Activated T-helper 17 cell treated with anti-CD3 and anti-CD28 coated beads, Interleukin-2, amount 50 U/mL, for 72 hours (primary cell): ENCODE measurements around the gene HBEGF. TPM values are rescaled to one million over a fixed set of nuclear protein-coding genes. Genes with fewer than 3 reads are reported as not detected.
"Not testable (repeated sequence)": the region's sequence is repeated elsewhere in the genome, so short reads cannot be mapped to it uniquely, and the experiment has no call there.

ENCODE experiments used
- ATAC-seq: fragments of 150-1000 bp; cut with Tn5 transposase; replicated peaks from 2 replicates; pipeline ENCODE4 v1.10.0; 2021; ENCODE audit warnings: mild to moderate bottlenecking, moderate library complexity
- H3K27ac Mint-ChIP-seq: one replicate; pipeline ENCODE4 v1.8.0; 2022; ENCODE audit warnings: mixed read lengths
- H3K27me3 Mint-ChIP-seq: one replicate; pipeline ENCODE4 v1.8.0; 2022; ENCODE audit warnings: mixed read lengths
- H3K36me3 Mint-ChIP-seq: one replicate; pipeline ENCODE4 v1.8.0; 2022; ENCODE audit warnings: low read depth, mild to moderate bottlenecking, mixed read lengths
- H3K4me1 Mint-ChIP-seq: one replicate; pipeline ENCODE4 v1.8.0; 2022; ENCODE audit warnings: mixed read lengths
- H3K4me3 Mint-ChIP-seq: one replicate; pipeline ENCODE4 v1.8.0; 2022; ENCODE audit warnings: mild to moderate bottlenecking, mixed read lengths
- H3K9me3 Mint-ChIP-seq: one replicate; pipeline ENCODE4 v1.8.0; 2022; ENCODE audit warnings: mixed read lengths
- total RNA-seq, 2 donors: library from RNA; stranded (reverse); gene quantifications; one replicate each; pipeline ENCODE4 v1.2.3, GENCODE V29; 2022

HBEGF gene
- total RNA-seq, 2 donors from 2014 or later = 12.6 to 22.9 TPM

DNA sequence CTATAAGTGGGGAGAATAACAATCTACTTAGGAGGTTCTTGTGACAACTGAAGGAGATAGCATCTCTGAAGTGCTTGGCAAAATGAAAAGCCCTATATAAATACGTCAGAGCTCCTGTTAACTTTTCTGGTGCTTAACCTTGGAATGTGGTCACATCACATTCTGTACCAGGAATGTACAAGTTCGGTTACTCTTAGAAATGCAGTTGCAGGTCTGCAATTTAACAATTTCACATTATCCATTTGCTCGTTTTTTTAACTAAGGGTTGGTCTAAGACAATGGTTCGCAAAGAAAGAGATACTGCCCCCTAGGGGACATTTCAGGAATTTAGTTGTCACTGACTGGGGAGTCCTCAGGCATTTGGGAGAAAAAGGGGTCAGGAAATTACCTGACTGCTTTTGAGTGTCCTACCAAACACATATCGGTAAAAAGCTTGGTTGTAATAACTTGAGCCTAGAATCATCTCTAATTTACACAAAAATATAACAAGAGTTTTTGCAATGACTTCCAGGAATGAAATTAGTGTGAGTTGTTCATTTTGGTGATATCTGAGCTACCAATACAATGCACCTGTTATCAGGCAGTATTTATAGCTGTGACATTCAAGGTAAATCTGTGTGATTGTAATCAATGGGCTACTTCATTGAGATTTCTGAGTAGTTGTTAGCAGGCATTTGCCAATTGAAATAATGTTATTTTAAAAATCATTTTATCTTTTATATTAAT is 5.4 kb upstream of the HBEGF start:
- Mint-ChIP-seq H3K27ac (no peak overlapping the region), H3K4me1 (no peaks in the 10 kb centered on the region), H3K27me3 (no peaks in the 10 kb centered on the region), H3K9me3 (no peaks in the 10 kb centered on the region), H3K4me3 (peak overlapping the region; percentile 21), H3K36me3 (no peaks in the 10 kb centered on the region)
- ATAC-seq = peak; percentile 87

DNA sequence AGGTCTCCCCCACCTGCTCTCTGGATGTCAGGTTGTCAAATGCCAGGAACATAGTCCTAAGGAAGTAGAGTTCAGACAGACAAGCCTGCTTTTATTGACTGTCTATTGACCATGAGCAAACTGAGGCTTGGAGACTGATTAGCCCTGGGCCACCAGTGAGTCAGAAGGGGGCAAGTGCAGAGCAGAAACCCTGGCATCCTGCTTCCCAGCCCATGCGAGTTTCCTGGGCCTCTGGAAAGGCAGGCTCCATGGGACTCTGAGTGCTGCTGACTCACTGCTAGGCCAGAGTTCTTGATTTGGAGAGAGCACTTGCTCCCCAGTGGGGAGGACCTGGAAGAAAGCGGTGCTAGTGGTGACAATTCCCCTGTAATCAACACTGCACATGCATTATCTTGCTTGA is 2.8 kb upstream of the HBEGF start:
- no peak for ATAC-seq
- H3K27ac Mint-ChIP-seq = no peak overlapping the region
- H3K36me3 Mint-ChIP-seq = peaks cover 8% of the 10 kb centered on the region
- no peaks in the 10 kb centered on the region for H3K27me3 Mint-ChIP-seq
- H3K9me3 Mint-ChIP-seq = no peaks in the 10 kb centered on the region
- no peak overlapping the region for H3K4me3 Mint-ChIP-seq
- peaks cover 2% of the 10 kb centered on the region for H3K4me1 Mint-ChIP-seq

GRCh38 chr5:140348104-140348503 is 1.7 kb upstream of the HBEGF start:
- H3K4me3 Mint-ChIP-seq = peak overlapping the region; percentile 81
- peaks cover 10% of the 10 kb centered on the region for H3K4me1 Mint-ChIP-seq
- H3K27me3 Mint-ChIP-seq = no peaks in the 10 kb centered on the region
- no peaks in the 10 kb centered on the region for H3K9me3 Mint-ChIP-seq
- ATAC-seq = no peak
- H3K27ac Mint-ChIP-seq = no peak overlapping the region
- peaks cover 19% of the 10 kb centered on the region for H3K36me3 Mint-ChIP-seq

DNA sequence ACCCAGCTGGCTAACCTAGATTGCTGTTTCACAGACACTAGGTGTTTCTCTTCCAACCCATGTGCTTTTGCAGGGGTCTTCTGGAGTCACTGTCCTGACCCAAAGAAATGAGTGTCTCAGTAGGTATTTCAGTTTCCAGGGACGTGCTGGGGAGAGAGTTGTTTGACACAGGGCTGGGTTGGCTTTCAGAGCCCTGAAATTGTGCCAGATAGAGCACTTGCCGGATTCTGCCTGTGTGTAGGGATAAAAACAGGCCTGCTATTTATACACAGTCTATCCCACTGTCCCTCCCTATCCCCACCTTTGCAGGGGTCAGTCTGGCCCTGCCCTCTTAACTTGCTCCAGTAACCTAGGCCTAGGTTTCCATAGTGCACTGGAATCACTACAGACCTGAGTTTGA is 957 bp upstream of the HBEGF start:
- no peaks in the 10 kb centered on the region for H3K27me3 Mint-ChIP-seq
- no peak for ATAC-seq
- no peak overlapping the region for H3K27ac Mint-ChIP-seq
- H3K36me3 Mint-ChIP-seq = peaks cover 26% of the 10 kb centered on the region
- H3K4me1 Mint-ChIP-seq = peaks cover 18% of the 10 kb centered on the region
- H3K4me3 Mint-ChIP-seq = peak overlapping the region; percentile 81
- H3K9me3 Mint-ChIP-seq = no peaks in the 10 kb centered on the region

DNA sequence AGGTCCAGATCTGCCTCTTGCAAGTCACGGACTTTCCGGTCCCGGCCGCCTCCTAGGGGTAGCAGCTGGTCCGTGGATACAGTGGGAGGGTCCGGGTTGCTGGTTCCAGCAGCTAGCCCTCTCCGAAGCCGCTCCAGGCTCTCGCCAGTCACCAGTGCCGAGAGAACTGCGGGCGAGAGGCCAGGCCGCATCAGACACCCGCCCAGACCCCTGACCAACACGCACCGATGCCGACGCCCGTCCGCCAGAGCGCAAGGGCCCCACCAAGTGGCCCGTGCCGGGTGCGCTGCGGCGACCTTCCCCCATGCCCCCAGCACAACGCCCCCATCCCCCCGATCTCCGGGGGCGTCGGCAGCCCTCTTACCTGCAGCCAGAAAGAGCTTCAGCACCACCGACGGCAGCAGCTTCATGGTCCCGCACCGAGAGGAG is 470 bp downstream of the HBEGF start:
- Mint-ChIP-seq H3K4me1 (peaks cover 28% of the 10 kb centered on the region), H3K9me3 (no peaks in the 10 kb centered on the region), H3K27me3 (no peaks in the 10 kb centered on the region), H3K36me3 (peaks cover 41% of the 10 kb centered on the region), H3K27ac (peak overlapping the region; percentile 10), H3K4me3 (peak overlapping the region; percentile 81)
- peak; percentile 4 for ATAC-seq

- ATAC-seq = peak; percentile 60
- Mint-ChIP-seq H3K27me3 (no peaks in the 10 kb centered on the region), H3K4me1 (peaks cover 32% of the 10 kb centered on the region), H3K27ac (peak overlapping the region; percentile 39), H3K36me3 (peaks cover 51% of the 10 kb centered on the region), H3K9me3 (no peaks in the 10 kb centered on the region), H3K4me3 (peak overlapping the region; percentile 81)
These were observed 1.6 kb downstream of the HBEGF start for GRCh38 chr5:140344683-140345423.

DNA sequence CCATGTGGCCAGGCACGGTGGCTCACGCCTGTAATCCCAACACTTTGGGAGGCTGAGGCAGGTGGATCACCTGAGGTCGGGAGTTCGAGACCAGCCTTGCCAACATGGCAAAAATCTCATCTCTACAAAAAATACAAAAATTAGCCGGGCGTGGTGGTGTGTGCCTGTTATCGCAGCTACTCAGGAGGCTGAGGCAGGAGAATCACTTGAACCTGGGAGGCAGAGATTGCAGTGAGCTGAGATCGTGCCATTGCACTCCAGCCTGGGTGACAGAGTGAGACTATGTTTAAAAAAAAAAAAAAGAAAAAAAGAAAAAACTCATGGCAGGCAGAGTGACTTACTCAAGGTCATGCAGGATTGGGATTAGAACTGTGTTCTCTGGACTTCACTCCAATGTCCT is 2.6 kb downstream of the HBEGF start:
- Mint-ChIP-seq H3K4me3 (peak overlapping the region; percentile 81), H3K27ac (peak overlapping the region; percentile 39), H3K4me1 (peaks cover 32% of the 10 kb centered on the region), H3K36me3 (peaks cover 56% of the 10 kb centered on the region)
- H3K9me3 Mint-ChIP-seq, ATAC-seq, H3K27me3 Mint-ChIP-seq: not testable (repeated sequence)

GRCh38 chr5:140342896-140343295 is 3.5 kb downstream of the HBEGF start:
- H3K27me3 Mint-ChIP-seq = no peaks in the 10 kb centered on the region
- peaks cover 32% of the 10 kb centered on the region for H3K4me1 Mint-ChIP-seq
- peaks cover 65% of the 10 kb centered on the region for H3K36me3 Mint-ChIP-seq
- no peak for ATAC-seq
- H3K9me3 Mint-ChIP-seq = no peaks in the 10 kb centered on the region
- peak overlapping the region; percentile 86 for H3K27ac Mint-ChIP-seq
- peak overlapping the region; percentile 81 for H3K4me3 Mint-ChIP-seq

DNA sequence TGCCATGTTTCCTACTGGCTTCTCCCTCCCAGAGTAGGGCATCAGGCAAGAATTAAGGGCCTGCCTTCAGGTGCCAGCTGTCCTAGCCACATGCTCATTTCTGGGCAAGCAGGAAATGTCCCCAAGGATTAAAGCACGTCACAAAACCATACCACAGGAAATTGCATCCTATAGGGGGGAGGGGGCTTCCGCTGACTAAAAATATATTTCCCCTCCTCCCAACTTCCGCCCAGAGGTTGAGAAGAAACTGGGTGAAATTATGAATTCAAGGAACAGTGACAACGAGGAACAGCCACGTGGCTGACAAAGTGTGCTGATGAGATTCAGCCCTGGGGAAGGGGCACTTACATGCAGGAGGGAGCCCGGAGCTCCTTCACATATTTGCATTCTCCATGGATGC is 4.1 kb downstream of the HBEGF start:
- H3K4me1 Mint-ChIP-seq = peaks cover 32% of the 10 kb centered on the region
- H3K36me3 Mint-ChIP-seq = peaks cover 68% of the 10 kb centered on the region
- no peaks in the 10 kb centered on the region for H3K9me3 Mint-ChIP-seq
- peak overlapping the region; percentile 86 for H3K27ac Mint-ChIP-seq
- ATAC-seq = peak; percentile 43
- no peaks in the 10 kb centered on the region for H3K27me3 Mint-ChIP-seq
- H3K4me3 Mint-ChIP-seq = peak overlapping the region; percentile 81

DNA sequence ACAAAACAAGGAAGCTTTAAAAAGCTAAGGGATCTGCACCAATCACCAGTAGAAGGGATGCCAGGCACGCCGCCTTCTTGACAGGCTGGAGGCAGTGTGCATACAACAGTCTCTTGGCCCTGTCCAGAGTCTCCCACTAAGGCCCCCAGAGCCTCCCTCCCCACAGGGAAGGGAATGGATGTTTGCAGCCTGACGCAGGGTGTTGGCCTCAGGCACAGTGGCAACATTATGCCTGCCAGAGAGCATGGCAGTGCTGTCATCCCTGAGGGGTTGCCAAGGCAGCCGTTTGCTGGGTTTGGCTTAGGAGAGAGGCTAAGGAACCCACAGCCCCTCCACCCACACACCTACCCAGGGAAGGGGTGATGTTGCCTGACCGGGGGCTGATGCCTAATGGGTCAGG is 4.8 kb downstream of the HBEGF start:
- ATAC-seq = no peak
- H3K36me3 Mint-ChIP-seq = peaks cover 75% of the 10 kb centered on the region
- peaks cover 32% of the 10 kb centered on the region for H3K4me1 Mint-ChIP-seq
- H3K27me3 Mint-ChIP-seq = no peaks in the 10 kb centered on the region
- H3K9me3 Mint-ChIP-seq = no peaks in the 10 kb centered on the region
- H3K4me3 Mint-ChIP-seq = peak overlapping the region; percentile 81
- H3K27ac Mint-ChIP-seq = peak overlapping the region; percentile 86

DNA sequence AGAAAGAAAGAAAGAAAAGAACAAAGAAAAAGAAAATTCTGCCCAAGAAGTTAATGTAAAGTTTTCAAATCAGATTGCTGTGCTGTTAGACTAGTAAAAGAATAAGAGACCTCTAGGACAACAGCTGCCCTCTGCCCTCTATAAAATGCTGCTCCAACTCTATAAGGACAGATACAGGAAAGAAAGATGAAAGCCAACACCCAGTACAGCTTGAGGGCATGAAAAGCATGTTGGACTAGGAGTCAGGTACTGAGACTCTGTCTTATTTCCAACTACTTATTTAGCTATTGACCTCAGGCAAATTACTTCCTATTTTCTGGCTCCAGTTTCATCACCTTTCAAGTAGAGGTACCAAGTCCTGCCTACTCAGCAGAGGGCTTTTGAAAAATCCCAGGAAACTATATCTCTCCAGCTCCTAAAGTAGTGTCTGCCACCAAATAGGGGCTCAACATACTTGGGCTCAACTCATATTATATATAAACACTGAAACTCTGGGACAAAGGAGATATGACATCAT is 5.7 kb downstream of the HBEGF start:
- H3K4me3 Mint-ChIP-seq = peak overlapping the region; percentile 81
- H3K4me1 Mint-ChIP-seq = peaks cover 32% of the 10 kb centered on the region

DNA sequence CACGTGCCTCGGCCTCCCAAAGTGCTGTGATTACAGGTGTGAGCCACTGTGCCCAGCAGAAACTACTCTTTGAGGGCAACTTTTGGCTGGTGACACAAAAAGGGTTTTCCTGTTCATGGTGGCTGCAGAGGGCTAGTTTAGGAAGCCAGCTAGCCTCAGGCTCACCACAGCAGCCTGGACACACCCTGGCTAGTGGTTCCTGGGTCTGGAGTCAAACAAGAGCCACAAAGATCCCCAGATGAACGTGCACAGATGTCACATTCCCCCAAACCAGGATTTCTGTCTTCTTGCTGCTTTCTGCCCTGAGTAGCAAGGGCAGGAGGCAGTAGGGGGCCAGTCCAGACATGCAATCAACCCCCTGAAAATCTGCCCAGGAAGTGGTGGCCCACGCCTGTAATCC is 6.8 kb downstream of the HBEGF start:
- Mint-ChIP-seq H3K27me3 (no peaks in the 10 kb centered on the region), H3K4me3 (no peak overlapping the region), H3K27ac (no peak overlapping the region), H3K4me1 (peaks cover 32% of the 10 kb centered on the region), H3K36me3 (peaks cover 91% of the 10 kb centered on the region), H3K9me3 (no peaks in the 10 kb centered on the region)
- peak; percentile 20 for ATAC-seq

More for the DNA sequence above, 5.7 kb downstream of the HBEGF start:
- Mint-ChIP-seq H3K36me3 (peaks cover 85% of the 10 kb centered on the region), H3K9me3 (no peaks in the 10 kb centered on the region), H3K27me3 (no peaks in the 10 kb centered on the region), H3K27ac (peak overlapping the region; percentile 43)
- ATAC-seq = no peak

- ATAC-seq = no peak
- Mint-ChIP-seq H3K36me3 (peaks cover 91% of the 10 kb centered on the region), H3K4me3 (no peak overlapping the region), H3K4me1 (peaks cover 26% of the 10 kb centered on the region), H3K27me3 (no peaks in the 10 kb centered on the region), H3K27ac (no peak overlapping the region), H3K9me3 (no peaks in the 10 kb centered on the region)
These were observed 7.5 kb downstream of the HBEGF start for GRCh38 chr5:140338908-140339307.

- H3K27me3 Mint-ChIP-seq = no peaks in the 10 kb centered on the region
- H3K27ac Mint-ChIP-seq = no peak overlapping the region
- H3K4me1 Mint-ChIP-seq = peaks cover 24% of the 10 kb centered on the region
- no peak overlapping the region for H3K4me3 Mint-ChIP-seq
- no peak for ATAC-seq
- H3K9me3 Mint-ChIP-seq = no peaks in the 10 kb centered on the region
- H3K36me3 Mint-ChIP-seq = peaks cover 91% of the 10 kb centered on the region
These were observed 8.1 kb downstream of the HBEGF start for GRCh38 chr5:140338336-140338735.

DNA sequence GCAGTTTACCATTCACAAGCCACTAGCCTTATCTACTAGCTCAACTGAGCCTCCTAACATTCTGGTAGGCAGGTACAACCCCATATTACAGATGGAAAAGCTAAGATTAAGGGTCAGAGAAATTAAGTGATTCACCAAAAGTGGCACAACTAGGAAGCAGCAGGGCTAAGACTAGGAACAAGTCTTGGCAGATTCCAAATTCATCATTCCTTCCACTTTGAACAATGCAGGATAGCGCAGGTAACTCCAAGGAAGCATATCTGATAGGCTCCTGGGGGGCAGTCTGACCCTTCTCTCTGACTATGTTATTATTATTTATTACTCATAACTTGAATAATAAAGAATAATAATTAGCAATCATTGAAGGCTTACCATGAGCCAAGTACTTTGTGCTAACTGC is 8.5 kb downstream of the HBEGF start:
- H3K4me1 Mint-ChIP-seq = peaks cover 19% of the 10 kb centered on the region
- no peaks in the 10 kb centered on the region for H3K27me3 Mint-ChIP-seq
- no peaks in the 10 kb centered on the region for H3K9me3 Mint-ChIP-seq
- H3K27ac Mint-ChIP-seq = no peak overlapping the region
- H3K36me3 Mint-ChIP-seq = peaks cover 91% of the 10 kb centered on the region
- no peak for ATAC-seq
- H3K4me3 Mint-ChIP-seq = no peak overlapping the region
